GM18909 (cell line): ENCODE data around the gene IDH2.

Source experiments
- ATAC-seq: cut with Tn5 transposase; IDR thresholded peaks from one replicate; pipeline ENCODE4 v1.9.1; 2021; ENCODE audit warnings: mild to moderate bottlenecking; ENCODE audit not compliant: unreplicated experiment, poor library complexity

IDH2 gene

DNA sequence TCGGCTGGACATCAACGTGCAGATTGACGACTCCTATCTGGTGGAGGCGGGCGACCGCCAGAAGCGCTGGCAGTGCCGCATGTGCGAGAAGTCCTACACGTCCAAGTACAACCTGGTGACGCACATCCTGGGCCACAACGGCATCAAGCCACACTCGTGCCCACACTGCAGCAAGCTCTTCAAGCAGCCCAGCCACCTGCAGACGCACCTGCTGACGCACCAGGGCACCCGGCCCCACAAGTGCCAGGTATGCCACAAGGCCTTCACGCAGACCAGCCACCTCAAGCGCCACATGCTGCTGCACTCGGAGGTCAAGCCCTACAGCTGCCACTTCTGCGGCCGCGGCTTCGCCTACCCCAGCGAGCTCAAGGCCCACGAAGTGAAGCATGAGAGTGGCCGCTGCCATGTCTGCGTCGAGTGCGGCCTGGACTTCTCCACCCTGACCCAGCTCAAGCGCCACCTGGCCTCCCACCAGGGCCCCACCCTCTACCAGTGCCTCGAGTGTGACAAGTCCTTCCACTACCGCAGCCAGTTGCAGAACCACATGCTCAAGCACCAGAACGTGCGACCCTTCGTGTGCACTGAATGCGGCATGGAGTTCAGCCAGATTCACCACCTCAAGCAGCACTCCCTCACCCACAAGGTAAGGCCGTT is 34.2 kb downstream of the IDH2 start:
- no peak for ATAC-seq

DNA sequence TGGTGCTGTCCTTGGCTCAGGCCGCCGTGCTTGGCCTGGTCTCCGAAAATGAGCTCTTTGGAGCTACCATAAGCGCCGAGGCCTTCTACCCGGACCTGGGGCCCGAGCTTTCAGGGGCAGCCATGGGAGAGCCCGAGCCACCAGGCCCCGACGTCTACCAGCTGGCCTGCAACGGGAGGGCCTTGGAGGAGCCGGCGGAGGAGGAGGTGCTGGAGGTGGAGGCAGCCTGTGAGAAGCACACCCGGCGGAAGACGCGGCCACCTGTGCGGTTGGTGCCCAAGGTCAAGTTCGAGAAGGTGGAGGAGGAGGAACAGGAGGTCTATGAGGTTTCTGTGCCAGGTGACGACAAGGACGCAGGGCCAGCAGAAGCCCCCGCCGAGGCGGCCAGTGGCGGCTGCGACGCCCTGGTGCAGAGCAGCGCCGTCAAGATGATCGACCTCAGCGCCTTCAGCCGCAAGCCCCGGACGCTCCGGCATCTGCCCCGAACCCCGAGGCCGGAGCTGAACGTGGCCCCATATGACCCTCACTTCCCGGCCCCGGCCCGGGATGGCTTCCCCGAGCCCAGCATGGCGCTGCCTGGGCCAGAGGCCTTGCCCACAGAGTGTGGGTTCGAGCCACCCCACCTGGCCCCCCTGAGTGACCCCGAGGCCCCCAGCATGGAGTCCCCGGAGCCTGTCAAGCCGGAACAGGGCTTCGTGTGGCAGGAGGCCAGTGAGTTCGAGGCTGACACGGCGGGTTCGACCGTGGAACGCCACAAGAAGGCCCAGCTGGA is 34.9 kb downstream of the IDH2 start:
- ATAC-seq: no peak

DNA sequence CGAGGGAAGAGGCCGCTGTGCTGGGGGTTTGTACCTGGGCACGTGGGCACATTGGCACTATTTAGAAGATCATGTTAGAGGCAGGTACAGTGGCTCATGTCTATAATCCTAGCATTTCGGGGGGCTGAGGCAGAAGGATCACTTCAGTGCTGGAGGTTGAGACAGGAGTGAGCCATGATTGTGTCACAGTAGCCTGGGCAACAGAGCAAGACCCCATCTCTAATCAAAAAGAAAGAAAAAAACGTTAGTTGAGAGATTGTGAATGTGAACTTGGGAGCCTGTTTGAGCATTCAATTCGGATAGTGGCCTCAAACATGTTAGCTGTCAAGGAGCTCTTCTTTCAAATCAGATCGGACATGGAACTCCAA is 36.6 kb downstream of the IDH2 start:
- no peak for ATAC-seq

DNA sequence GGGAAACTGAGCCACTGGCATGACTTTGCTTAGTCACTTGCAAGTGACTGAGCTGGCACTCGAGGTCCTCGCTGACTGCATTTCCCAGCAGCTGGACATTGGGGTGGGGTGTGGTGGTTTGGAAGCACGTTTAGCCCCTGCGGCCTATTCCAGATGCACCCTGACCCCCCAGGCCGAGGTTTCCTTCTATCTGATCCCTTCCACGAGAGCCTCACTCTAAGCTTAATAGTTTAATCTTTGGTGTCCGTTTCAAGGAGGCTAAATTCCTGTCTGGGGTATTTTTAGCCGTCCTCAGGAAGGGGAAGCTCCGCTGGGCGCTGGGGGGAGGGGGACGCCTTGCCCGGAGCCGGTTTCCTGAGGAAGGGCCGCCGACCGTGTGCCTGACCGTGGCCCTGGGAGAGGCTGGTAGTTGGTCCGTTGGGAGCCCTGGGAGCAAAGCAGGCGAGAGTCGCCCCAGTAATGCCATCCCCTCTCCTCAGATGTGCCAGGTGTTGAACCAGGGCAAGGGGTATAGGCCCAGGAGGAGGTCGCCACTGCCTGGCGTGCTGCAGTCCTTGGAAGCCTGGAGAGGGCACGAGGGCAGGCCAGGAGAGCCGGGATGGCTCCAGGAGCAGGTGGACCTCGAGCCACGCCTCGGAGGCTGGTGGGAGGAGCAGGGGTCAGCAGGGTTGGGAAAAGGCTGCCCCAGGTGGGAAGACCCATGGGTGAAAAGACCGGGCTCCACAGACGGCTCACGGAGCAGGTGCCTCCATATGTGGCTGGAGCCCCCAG is 37.2 kb downstream of the IDH2 start:
- no peak for ATAC-seq

DNA sequence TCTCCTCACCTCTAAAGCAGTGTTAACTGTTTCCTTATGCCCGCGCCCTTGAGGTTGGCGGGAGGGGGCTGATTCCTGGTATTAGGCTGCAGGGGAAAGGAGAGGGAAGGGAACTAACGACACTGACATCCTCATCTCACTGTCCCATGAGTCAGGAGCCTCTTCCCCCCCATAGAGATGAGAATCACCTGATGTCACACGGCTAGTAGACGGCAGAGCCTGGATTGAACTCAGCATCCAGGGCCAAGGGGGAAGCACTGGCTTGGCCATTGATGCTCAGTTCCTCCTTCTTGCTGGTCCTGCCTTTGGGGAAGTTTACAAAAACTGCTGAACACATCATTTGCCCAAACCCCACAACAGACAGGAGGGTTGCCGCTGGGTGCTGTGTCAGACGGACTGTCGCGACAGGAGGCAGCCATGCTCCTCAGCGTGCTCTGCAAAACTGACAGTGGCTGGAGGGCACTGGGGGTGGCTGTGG is 38.5 kb downstream of the IDH2 start:
- ATAC-seq: no peak

DNA sequence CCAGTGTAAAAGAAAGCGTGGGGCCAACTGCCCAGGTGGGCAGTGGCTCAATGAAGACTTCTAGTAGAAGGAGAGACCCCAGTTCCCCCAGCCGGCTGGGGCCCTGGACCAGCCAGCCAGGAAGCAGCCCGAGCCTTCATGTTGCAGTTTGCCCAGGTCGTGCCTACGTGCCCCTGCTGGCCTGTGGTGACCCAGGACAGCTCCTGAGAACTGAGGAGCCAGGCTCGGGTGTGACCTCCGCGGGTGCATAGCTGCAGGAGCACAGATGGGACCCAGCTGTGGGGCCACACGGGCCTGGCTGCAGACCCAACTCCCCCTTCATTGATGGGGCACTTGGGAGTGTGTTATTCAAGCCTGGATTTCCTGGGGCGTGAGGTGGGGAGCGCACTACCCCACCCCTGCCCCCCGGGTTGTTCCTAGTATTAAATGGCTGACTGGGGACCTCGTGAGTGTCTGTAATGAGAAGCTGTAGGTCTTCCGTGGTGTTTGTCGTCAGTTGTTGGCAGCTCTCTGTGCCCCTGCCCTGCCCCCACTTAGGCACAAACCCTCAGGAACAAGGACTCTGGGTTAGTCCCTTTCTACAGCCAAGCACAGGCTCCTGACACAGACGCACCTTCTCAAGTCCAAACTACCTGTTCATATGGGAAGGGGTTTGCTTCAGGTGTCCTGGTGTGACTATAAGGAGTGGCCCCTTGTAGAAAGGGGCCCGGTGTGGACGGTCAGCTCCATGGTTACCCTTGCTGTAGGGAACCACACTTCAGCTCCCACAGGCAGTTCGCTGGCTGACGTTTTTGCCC is 39.1 kb downstream of the IDH2 start:
- ATAC-seq: no peak

DNA sequence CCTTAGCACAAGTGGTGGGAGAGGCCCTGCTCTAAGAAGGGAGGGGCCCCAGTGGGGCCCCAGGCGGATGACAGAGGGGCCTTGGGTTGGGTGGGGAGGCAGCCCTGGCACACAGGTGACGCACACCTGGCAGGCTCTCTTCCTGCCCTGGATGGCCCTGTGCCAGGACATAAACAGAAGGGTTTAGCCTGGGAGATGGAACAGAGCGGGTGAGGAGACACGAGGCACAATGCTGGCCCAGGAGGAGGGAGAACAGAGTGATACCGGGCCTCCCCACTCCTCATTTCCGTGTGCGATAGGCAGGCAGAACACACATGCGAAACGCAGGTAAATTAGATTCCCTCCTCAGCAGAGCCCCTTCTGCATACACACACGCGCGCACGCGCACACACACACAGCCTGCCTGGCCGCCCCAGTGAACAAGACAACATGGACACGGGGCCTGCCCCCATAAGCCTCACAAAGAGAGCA is 39.8 kb downstream of the IDH2 start:
- no peak for ATAC-seq

DNA sequence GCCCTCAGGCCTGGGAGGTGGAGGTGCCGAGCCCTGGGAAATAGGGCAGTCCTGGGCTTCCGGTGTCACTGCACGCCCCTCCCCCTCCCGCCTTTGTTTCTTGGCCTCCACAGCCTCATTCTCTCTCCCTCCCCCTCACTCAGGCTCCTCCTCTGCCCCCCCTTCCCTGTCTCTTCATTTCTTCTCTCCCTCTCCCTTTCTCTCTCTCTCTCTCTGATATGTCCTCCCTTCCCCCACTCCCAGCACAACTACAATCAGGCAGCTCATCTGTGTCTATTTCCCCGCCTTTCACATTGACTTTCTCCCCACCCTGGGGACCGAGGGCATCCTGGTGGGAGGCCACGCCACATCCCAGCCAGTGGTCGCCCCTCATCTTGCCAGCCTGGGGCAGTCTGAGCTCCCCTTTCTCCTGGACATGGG is 40.2 kb downstream of the IDH2 start:
- ATAC-seq: no peak

DNA sequence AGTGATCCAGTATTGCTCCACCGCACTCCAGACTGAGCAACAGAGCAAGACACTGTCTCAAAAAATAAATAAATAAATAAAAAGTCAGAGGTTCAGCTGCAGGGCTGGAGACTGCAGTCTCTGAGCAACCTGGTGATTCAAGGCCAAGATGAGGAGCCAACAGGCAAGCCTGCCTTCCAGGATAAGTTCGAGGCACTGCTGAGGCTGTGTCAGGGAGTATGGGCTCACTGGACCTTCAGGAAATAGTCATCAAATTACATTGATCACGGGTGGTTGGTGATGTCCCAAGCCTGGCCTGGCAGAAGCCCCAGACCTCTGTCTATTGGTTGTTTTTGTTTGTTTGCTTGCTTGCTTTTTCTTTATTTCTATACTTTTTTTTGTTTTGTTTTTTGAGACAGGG is 41.5 kb downstream of the IDH2 start:
- no peak for ATAC-seq

DNA sequence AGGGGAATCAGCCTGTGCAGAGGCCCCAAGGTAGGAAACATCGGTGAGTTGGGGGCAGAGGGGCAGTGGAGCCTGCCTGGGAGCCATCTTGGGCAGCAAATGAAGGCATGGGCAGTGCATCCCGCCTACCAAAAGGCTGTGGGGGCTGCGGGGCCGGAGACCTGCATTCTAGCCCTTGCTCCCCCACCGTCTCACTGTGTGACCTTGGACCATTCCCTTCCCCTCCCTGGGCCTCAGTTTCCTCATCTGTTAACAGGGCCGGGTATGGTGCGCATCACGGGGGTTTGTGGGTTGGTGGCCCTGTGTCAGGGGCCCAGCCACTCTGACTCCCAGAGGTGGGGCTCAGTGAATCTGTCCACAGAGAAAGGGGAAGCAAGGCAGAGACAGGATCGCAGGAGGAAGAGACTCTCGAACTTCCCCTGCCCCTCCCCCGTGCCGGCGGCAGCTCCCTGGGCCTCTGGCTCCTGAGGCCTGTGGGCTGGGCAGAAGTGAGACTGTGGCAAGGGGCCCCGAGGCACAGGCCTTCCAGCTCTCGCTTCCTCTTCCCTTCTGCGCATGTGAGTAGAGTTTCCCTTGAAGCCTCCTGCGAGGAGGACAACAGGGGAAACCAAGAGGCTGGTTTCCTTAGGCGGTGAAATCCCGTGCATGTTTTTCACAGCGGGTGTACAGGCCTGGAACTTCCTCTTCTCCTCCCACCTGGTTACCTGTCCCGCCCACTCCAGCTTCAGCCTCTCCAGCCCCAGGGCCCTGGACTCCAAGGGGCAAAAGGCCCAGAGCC is 42.9 kb downstream of the IDH2 start:
- peak; percentile 90 for ATAC-seq

DNA sequence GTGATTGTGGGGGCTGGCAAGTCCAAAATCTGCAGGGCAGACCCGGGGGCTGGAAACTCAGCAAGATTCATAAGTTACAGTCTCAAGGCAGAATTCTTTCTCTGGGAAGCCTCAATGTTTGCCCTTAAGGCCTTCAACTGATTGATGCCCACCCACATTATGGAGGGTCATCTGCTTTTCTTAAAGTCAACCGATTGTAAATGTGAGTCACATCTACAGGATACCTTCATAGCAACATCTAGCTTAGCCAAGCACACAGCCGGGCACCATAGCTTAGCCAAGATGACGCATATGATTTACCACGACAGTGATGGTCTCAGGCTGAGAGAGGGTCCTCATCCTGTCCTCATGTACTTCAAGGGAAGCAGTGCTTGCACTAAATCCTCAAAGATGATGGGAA is 43.5 kb downstream of the IDH2 start:
- no peak for ATAC-seq

DNA sequence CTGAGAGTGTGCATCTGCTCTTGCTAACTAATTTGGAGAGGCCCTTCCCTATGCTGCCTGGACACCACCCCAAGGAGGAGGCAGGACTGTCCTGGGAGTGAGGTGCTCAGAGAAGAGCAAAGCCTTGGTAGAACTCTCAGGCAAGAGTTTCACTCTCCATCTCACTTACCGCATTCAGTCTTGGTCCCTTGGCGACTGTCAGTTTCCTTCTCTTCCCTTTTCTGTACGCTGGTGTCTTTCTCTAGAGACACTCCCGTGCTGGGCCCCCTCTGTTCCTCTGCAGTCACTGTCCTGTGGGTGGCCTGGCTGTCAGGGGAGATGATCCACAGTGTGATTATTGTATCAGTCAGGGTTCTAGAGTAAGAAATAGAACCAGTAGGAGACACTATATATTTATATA is 44.0 kb downstream of the IDH2 start:
- ATAC-seq: no peak

DNA sequence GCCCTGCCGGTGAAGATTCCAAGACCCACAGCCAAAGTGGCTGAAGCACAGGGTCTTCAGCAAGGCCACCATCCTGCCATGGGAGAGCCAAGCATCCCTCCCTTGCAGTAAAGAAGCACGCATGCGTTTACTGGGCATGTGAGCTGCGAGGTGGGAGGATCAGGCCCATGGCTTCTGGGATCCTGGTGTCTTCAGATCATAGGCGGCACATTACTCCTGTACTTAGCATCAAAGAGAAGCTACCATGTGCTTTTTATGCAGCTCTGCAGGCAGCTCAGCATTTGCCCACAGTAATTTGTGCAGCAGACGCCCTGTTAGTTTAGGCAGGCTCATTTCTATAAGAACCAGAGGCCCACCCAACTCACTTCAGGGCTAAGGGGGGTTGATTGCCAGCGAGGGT is 45.7 kb downstream of the IDH2 start:
- no peak for ATAC-seq

DNA sequence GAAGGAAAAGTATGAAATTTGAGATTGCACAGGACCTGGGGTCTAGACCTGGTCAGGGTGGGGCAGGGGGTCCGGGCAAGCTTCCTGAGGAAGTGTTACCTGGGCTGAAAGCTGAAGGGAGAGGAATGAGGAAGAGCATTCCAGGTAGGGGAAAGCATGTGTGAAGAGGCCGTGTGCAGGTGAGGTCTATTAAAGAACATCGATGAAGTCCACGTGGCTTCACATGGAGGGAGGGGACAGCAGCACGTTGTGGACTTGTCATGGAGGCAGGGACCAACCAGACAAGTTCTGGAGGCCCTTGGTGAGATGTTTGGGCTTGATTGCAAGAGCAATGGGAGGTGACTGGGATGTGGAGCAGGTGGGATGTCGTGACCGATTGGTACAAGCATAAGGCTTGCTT is 47.1 kb downstream of the IDH2 start:
- no peak for ATAC-seq

DNA sequence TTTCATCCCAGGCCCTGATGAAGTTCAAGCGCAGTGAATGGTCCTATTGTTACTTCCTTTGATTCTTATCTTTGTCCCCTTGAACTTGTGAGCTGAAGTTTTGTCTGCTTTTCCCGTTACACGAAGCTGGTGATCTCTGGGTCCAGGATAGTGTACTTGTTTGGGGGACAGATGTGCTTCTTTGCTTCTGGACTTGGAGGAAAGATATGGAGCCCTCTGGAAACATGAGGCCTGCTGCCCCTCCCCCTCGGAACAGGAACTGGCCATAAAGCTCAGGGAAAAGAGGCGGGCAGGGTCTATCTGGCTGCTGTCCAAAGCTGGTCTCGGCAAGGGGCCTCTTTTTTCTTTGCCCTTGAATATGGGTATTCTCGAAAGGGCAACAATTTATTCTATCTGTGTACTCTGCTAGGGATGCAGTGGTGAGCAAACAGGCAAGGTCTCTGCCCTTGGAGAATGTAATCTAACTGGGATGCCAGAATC is 47.6 kb downstream of the IDH2 start:
- no peak for ATAC-seq

DNA sequence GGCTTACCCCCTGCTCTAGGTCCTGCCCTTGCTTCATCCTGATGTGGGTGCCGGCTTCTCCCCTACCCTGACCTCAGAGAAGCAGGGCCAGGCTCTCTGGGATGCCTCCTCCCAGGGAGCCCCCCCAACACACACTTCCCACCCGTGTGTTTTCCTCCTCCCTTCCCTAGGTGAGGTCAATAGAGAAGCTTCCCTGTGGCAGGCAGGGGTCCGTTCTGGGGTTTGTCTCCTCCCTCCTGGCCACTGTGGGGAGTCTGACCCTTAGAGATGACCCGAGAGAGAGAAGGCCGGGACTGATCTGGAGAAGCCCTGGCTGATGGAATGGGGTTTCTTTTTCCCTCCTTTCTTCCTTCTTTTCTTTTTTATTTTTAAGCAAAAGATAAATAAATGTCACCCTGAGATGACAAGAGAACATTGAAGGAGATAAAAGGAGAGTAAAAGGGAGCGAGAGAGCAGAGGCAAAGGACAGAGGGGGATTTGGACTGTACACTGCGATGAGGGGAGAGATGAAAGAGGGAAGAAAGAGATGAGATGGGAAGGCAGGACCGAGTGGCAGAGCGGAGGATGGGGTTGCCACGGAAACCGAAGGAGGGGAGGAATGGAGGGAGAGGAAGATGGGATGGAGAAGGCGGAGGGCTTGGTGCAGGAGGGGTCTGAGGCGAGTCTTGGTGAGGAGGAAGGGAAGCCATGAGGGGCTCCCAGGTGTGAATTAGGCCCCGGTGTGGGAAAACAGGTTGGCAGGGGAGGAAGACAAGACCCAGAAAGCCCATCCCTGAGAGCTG is 48.4 kb downstream of the IDH2 start:
- no peak for ATAC-seq

DNA sequence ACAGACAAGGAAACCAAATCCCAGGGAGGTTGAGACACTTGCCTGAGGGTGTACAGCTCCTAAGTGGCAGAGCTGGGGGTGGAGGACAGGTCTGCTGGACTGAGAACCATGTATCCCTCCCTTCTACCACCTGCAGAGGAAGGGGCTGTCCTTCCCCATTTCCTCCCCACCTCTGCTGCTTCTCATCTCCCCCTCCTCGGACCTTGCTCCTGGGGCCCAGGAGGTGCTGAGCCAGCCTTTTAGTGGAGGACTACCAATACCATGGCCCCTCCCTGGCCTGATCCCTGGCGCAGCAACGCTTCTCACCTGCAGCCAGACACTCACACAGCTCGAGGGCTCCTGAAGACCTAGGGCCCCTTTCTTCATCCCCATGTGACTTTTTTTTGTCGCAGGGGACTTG is 50.4 kb downstream of the IDH2 start:
- ATAC-seq: no peak

DNA sequence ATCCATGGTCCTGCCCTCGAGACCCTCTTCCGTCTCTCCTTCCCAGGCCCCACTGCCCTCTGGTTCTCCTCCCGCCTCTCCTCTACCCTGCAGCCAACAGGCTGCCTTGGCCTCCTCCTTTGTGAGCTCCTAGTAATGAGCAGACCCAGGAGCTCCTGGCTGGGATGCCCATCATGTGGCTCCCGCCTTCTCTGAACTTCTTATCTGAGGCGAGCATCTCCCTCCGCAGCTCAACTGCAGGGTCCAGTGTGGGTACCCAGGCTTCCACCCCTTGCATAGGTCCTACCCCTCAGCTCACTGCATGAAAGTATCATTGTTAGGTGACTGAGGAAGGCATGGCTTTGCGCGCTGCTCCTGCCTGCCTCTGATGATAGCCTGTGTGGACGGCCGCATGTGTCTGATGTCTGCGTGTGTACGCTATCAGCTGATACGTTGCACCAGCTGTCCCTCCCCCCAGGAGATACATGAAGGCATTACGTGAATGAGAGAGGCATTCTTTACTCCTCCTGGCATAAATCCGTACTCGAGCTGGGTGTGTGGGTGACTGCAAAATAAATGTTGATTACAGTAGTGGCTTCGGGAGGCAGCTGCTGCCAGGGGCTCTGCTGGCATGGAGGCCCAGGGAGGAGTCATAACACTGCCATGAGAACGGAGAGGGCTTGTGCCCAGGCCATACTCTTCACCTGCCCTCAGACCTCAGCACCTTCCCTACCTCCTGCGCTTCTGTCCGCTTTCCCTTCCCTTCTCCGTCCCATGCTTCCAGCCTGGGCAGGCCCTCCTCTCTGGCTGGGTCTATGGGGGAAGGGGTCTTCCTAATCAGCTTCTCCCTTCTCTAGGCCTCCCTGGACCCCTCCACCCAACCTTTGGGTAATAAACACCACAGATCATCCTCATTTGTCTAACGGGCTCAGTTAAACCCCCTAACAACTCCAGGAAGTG is 52.3 kb downstream of the IDH2 start:
- no peak for ATAC-seq
